CD4-positive, alpha-beta T cell treated with Interleukin-15 for 1 hour (primary cell): ENCODE measurements around the gene TRPM3.

ENCODE experiments used
- DNase-seq: peaks from one replicate; pipeline ENCODE4 v3.0.0-alpha.2; 2020

TRPM3 gene

DNA sequence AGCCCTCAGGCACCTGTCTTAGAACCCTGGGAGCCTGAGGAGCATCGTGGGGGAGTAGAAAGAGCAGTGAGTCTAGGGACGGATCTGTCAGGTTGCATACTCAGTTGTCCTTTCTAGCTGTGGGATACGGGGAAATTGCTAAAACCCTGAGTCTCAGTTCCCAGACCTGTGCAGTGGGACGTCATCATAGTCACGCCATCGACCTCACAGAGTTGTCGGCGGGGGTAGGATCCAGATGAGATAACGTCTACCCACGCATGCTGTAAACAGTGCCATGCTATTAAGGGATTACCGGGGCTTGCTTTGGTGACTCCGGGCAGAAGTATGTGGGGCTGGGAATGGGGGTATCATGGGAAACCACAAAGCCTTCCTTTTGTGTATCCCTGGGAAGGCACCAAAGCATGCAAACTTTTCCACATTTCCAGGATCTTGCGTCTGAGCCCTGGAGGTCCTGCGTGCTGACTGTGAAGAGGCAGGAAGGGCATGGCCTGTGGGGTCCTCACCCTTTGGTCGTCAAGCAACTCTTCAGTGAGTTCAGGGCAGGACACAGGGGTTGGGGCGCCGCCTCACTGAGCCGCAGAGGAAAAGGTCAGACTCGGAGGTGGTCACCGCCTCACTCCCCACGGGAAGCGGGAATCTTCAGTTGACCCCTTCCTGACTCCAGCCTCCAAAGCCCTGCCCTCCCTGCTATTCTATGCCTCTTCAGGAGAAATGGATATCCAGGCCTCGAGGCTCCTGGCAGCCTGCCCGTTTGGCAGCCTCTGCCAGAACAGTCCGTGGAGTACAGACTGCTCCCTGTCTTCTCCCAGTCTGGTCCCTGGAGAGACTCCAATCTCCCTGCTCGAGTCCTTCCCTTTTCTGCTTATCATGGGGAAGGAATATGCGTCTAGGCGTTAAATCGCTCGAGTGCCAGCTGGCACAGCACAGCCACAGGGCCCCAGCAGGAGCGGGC, 520.1 kb downstream of the TRPM3 start:
- DNase-seq: no peak

DNA sequence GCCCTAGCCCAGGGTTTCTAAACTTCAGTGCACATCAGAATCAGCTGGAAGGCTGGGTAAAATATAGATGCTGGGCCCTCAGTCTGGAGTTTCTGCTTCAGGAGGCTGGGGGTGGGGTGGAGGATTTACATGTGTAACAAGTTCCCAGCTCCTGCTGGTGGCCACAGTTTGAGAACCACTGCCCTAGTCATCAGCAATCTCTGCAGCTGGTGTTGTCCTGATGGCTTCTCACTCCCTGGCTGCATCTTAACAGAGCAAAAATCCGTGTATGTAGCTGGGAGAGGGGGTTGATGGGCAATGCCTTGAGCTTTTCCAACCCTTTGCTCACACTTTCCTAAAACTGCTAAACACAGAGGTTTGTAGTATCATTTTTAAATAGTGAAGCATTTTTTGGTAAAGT, 520.9 kb downstream of the TRPM3 start:
- DNase-seq: no peak

DNA sequence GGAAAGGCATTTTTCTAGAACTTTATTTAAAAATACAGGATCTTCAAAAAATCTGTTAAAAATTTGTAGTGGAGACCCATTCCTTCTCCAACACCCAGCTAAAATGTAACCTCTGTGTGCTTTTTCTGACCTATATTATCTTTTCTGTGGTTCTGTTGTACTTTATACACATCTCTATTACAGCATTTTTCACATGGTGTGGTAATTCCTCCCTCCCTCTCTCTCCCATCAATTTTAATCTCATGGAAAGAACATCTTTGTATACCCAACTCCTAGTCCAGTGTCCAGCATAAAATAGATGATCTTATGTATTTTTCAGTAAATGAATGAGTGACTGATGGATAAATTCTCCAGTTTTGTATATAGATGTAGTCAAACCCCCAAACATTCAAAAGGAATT, 523.5 kb downstream of the TRPM3 start:
- DNase-seq: no peak

DNA sequence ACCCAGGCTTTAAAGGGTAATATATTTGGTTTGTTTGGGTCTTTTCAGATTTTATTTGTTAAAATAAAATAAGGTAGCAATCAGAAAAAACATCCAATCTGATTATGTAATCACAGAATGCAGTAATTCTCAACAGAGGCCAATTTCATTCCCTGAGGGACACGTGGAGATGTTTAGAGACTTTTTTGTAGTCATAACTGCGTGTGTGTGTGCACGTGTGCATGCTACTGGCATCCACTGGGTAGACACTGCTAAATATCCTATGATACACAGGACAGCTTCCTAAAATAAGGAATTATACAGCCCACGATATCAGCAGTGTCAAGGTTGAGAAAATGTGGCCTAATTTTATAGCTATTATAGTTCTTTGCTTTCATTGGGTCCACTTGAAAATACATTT, 526.2 kb downstream of the TRPM3 start:
- no peak for DNase-seq

DNA sequence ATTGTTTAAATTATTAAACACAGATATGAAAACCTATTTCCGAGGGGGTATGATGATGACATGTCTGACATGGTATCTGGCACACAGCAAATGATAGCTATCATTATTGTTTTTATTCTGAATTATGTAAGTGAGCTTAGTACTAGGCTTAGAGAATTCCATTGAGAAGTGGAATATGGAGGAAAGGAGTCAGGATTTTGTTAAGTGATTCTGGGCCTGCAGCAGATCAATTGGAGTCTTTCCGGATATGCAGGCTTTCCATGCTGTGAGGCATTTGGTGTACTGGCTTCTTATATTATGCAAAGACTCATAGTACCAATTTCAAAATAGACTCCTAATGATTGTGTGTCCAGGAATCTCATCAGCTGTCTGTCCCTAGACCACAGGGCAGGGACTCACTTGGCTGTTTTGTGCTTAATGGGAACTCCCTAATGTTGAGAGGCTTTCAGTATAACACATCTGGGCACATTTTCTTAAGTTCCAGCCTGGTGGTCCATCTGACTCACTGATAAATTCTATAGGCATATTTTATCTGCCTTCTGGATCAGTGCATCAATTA, 527.0 kb downstream of the TRPM3 start:
- no peak for DNase-seq

DNA sequence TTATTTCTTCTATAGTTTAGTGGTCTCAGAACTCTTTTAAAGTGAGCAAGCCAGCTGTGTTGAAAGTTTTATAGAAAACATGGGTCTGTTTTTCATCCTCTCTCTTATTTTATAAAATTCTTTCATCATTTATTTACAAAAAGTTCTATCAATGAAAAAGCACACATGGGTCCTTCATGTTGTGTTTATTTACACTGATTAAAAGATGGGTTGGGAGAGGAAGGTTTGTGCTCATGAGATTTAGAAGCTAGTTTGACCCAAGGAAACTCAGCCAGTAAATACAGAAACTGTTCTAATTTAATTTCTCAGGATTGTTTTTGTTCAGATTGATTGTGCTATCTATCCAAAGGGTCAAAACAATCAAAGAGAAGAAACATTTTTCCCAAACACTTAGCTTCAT, 528.2 kb downstream of the TRPM3 start:
- DNase-seq: no peak

DNA sequence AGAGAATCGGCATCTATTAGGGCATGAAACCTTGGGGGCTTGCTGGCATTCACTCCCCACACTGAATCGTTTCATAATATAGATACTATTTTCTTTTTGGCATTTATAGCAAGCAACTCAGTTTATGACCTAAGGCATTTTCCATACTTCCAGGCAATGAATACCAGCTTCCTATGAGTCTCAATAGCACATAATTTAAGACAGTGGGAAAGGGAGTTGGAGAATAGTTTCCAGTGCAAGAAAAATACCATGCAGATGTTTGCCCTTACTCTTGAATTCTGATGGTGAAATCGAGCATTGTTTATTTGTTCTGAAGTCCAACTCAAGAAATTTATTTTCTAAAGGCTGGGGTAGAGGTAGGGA, 531.1 kb downstream of the TRPM3 start:
- DNase-seq: no peak

DNA sequence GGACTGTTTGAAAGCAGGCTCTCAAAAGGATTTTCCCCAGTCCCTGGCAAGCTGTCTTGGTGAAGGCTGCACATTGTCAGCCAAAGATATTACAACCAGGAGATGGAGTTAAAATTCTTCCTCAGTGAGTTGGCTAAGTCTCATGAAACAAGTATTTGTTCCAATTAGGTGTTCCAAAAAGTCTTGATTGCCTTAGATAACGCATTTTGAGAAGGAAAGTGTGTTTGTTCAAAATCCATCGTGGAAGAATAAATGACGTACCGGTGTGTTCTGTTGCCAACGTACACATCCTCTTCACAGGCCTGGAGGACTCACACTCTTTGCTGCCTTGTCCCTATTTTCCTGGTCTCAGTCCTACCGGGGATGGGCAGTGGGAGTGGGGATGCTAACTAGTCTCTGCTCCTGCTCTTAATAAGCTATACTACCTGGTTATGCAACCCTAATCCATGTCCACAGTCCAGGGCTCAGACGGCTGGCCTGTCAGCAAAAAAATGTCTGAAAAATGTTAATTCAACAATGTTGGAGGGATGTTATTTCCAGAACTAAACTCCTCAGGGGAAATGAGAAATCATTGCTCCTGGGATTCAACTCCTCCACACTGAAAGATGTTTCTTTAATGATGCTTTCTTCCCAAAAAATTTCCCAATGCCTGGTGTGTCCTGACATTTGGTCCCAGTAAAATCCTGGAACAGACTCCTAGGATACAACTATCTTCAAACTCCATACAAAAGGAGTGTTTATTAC, 531.7 kb downstream of the TRPM3 start:
- DNase-seq: no peak

DNA sequence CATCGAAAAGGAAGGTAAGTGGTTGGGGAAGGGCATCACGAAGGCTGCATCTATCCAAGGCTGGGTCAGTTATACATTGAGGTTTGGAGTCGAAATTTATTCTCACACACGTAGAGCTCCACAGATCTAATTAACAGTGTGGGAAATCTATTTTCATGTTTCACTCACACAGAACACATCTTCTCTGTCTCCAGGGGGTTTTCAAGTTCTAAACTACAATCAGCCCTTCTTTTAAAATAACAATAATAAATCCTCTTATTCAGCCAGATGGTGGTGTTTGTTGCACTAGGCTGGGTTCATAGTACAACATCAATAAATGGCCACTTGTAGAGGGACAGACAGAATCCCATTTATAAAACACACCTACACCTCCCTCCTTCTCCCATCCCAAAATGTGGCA, 532.4 kb downstream of the TRPM3 start:
- no peak for DNase-seq

DNA sequence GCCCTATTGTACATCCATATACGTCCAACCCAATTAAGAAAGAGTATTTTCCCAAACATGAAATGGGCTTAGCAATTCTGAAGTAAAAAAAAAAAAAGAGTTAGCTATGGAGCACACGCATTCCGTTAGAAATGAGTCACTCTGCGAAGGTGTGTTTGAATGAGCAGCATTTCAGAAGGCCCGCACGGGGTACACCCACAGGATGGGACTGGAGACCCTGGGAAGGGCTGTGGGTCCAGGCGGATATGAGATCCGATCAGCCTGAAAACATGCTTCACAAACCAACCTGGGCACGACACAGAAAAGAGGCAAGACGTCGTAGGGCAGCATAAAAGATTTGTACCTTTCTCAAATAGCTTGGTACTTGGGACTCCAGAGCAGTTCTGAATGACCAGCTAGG, 533.0 kb downstream of the TRPM3 start:
- DNase-seq: no peak

DNA sequence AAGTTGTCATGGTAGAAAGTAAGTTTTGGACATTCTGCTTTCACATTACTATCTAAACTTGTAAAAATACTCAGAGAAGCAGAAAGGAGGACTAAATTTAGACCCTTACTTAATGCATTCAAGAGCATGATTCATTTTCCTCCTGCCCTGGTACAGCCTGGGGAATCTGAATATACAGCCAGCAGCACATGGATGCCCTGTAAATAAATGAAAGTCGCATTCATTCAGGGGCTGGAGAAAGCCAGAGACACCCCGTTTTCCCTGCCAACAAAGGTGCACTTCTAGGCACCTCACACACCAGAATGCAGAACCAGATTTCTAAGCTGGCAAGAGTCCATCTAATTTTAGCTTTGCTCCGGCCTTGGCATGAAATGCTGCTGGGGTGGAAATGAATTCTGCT, 534.2 kb downstream of the TRPM3 start:
- DNase-seq: no peak

DNA sequence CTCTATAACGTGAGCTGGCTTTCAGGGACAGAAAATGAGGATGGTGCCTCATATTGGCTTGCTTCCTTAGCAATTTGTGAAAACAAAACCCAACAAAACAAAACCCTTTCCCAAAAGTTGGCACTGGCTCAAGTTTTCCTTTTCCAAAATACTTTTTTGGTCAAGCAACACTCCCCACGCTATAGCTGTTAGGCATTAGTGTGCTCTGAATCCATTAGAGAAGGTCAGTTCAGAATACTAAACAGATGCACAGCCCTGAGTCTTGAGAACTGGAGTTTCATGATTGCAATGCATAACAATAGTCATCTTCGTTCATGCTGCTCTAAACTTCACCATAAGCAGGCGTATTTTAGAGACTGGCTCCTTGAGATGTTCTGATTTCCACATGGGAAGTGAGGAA, 534.9 kb downstream of the TRPM3 start:
- no peak for DNase-seq

DNA sequence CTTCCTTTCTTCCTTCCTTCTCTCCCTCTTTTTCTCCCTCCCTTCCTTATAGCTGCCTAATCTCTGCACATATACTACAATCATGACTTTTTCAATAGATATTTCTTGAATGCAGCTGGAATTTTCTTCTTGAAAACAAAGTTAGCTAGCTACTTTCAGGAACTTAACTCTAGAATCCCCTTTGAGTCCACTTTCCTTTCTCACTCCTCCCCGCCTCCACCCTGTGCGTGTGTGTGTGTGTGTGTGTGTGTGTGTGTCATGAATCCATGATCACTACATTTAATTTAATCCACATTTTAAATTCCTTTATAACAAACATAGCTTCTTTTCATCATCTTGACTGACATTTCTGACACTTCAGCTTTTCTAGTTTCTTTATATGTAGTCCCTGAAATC, 539.5 kb downstream of the TRPM3 start:
- DNase-seq: no peak

DNA sequence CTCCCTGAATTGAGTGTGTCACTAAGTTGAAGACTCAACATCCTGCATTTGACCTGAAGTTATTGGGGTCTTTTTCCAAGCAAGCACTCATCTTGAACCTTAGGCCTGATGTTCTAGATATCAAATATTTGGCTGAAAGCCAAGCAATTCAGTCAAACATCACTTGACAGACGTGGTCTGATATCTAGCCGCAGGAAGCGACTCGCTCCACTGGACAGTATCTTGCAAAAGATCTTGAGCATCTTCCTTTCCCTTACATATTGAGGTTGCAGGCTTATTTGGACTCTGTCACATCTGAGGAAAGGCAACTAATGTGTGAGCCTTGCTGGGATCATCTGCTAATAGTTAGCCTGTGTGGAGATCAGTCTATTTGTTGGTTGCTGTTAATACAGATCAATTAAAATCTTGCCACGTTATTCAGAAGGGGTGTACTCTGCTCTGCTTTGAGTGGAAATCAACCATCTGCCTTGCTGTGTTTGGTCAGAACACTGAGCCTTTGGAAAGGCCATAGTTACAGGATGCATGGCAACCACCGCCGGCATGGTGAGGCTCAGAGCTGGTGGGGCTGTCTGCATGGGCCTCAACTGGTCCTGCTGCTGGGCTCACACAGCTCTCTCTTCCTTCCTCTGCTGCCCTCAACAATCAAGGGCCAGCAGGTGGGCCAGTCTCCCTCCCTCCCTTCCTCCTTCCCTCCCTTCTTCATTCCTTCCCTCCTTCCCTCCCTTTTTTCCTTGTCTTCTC, 540.0 kb downstream of the TRPM3 start:
- no peak for DNase-seq

DNA sequence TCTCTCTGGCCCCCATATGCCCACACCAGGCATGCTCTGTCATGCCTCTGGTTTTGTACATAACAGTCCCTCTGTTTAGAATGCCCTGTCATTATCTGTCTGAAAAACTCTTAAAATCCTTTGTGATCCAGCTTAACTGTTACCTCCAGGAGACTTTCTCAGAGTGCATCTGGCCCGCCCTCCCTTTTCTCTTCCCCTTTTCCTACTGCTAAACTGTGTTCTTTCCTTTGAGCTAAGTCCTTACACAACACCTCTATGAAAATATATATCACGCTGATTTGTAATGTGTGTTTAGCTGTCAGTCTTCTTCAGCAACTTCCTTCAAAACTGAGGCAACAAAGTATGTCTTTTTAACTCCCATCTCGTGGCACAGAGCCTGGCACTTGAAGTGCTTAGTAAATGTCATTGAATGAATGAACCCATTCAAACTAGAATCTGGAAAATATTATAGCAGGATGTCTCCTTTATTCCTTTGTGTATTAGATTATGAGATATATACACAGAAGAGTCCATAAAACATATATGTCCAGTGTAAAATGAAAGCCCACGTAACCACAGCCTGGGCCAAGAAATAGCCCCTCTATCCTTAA, 540.7 kb downstream of the TRPM3 start:
- DNase-seq: no peak

DNA sequence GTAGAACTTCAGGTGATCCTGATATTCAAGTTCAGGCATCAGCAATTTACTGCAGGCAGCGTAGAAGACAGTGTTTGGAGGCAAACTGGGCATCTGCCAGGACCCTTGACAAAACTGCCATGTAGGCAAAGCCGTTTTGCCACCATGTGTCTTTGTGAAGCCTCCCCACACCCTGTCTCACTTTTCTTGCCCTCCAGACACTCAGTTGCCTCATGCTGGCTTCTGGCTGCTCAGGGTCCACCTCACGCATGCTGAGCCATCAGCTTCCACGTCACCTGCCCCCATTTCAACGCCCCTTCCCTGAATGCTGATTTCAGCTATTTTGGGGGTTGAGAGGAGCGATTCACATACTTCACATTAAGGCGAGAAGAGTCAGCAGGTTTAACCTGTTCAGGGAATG, 541.7 kb downstream of the TRPM3 start:
- no peak for DNase-seq

DNA sequence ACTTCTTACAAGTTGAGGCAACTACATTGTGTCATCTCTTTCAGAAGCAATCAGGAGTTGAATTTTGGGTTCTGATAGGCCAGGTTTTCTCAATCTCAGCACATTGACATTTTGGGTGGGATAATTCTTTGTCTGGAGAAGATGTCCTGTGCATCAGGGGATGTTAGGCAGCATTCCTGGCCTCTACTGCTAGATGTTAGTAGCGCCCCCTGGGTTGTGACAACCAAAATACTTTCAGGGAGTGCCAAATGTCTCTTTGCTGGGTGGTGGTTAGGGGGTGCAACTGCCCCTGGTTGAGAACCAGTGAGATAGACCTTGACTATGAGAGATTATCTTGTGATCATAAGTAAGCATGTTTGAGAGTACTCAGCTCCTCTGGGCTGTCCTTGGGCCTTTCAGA, 542.7 kb downstream of the TRPM3 start:
- no peak for DNase-seq

DNA sequence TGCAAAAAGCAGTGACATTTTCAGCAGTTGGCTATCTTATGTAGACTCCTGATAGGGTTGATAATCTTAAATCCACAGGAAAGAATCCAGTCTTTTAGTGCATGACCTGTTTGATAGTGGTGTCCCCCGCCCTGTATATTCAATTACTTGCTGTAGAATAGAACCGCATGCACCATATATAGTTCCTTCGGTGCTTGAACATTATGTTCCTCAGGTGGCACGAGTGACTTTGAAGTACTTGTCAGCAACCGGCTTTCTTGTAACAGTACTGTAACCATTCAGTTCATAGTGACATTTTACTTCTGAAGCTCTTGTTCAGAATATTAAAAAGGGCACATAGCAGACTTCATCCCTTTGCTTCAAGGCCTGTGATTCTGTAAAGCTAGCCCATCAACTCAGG, 543.8 kb downstream of the TRPM3 start:
- no peak for DNase-seq

DNA sequence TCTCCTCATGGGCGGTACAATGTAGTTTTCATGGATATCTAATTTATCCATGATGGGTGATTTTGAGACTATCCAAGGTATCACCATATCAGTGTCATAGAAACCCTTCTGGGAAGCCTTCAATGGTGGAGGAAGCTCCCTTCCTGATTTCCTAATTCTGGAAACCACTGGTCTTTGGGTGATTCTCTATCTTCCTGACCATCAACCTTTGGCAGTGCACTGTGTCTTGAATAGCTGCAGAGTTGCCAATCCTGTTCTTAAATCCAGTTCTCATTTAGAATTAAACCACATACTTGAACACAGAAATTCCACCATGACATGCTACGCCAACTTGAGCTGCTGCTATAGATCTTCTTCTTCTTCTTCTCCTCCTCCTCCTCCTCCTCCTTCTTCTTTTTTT, 545.3 kb downstream of the TRPM3 start:
- no peak for DNase-seq

DNA sequence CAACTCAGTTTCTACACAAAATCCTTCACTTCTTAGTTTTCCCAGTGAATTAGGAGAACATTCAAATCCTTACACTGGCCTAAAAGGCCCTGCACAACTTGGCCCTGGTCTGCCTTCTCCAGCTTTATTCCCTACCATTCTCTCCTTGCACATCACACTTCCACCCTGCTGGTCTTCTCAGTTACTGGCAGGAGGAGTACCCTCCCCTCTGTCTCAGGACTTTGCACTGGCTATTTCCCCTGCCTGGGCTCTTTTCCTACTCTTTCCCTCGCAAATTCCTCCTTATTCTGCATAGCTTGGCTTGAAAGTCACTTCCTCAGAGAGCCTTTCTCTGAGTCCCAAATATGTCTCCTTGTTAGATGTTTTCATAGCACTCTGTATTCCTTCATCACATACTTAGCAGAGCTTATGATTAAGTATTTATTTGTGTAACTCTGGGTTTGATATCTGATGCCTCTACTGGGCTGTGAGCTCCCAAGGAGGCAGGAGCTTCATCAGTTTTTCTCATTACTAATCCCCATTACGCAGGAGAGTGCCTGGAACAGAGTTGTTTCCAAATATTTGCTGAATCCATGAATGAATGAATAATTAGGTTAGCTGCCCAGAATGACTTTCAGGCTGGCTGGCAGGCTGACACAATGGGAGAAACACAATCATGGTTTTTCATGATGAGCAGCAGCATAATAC, 547.1 kb downstream of the TRPM3 start:
- DNase-seq: no peak

DNA sequence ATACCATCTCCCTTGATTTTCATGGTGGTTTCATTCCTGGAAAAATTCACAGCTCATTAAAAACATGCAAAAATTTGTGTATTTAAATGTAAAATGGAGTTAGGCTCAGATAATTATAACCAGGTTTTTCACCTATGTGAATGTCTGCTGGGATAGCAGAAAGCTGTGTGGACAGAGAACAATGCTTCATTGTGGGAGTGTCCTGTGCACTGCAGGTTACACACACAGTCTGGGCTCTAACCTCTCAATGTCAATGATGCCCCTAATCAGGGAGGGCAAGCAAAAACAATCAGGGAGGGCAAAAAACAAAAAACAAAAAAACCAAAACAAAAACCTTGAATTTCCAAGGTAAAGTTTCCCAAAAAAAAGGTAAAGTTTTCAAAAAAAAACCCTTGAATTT, 548.1 kb downstream of the TRPM3 start:
- no peak for DNase-seq

DNA sequence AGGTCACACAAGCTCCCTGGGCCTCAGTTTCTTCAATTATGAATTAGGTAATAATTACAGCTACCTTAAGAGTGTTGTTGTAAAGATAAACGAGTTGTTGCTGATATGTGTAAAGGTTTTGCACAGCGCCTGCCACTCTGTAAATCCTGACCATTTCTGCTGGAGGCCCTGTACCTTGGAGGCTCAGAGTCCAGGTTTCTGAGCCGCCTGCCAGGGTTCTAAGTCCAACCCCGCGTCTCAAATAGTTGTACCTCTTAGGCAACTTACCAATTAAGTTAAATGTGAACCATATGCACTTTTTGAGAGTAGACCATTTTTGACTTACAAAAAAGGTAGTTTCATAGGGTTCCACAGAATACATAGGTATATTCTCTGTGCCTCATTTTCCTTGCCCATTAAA, 550.2 kb downstream of the TRPM3 start:
- no peak for DNase-seq
